Activated CD4-positive, CD25-positive, alpha-beta regulatory T cell (primary cell): Measurements from ENCODE around the gene NEK3.
"Not testable (repeated sequence)": the region's sequence is repeated elsewhere in the genome, so short reads cannot be mapped to it uniquely, and the experiment has no call there.

Source experiments
- DNase-seq, 4 experiments: peaks; one replicate each; lab custom pipeline; 2025; lab: John Stamatoyannopoulos, UW

The NEK3 gene

GRCh38 chr13:52159159-52159982 is at the start of gene NEK3:
Gene NEK3, minus strand, starts transcription at chr13:52159597. Its CDS starts 3,406 bp downstream, at chr13:52156191.
- DNase-seq: peak; percentile 6 to 40 (median 30)

- DNase-seq: not testable (repeated sequence)
Measured at GRCh38 chr13:52208384-52208783, 49.0 kb upstream of the NEK3 start.

- not testable (repeated sequence) for DNase-seq
Measured at GRCh38 chr13:52207896-52208295, 48.5 kb upstream of the NEK3 start.

GRCh38 chr13:52207337-52207736 is 47.9 kb upstream of the NEK3 start:
- not testable (repeated sequence) for DNase-seq

- not testable (repeated sequence) for DNase-seq
Measured at GRCh38 chr13:52204546-52204945, 45.1 kb upstream of the NEK3 start.

- not testable (repeated sequence) for DNase-seq
Measured at GRCh38 chr13:52203864-52204263, 44.5 kb upstream of the NEK3 start.

GRCh38 chr13:52202506-52202905 is 43.1 kb upstream of the NEK3 start:
- DNase-seq: not testable (repeated sequence)

- not testable (repeated sequence) for DNase-seq
Measured at GRCh38 chr13:52201439-52202193, 42.2 kb upstream of the NEK3 start.

- DNase-seq: peak; percentile 5 to 32 (median 18)
Measured at GRCh38 chr13:52195401-52195837, 36.0 kb upstream of the NEK3 start.

GRCh38 chr13:52194184-52194868 is 34.9 kb upstream of the NEK3 start:
- DNase-seq: peak; percentile 64 to 81 (median 72)

GRCh38 chr13:52193587-52194183 is 34.3 kb upstream of the NEK3 start:
- DNase-seq: not testable (repeated sequence)

- DNase-seq: not testable (repeated sequence)
Measured at GRCh38 chr13:52187424-52188187, 28.2 kb upstream of the NEK3 start.

- no peak for DNase-seq
Measured at GRCh38 chr13:52187029-52187423, 27.6 kb upstream of the NEK3 start.

- not testable (repeated sequence) for DNase-seq
Measured at GRCh38 chr13:52181316-52181954, 22.0 kb upstream of the NEK3 start.

- no peak for DNase-seq
Measured at GRCh38 chr13:52179925-52180324, 20.5 kb upstream of the NEK3 start.

GRCh38 chr13:52177276-52177675 is 17.9 kb upstream of the NEK3 start:
- no peak for DNase-seq

- DNase-seq: not testable (repeated sequence)
Measured at GRCh38 chr13:52173970-52174369, 14.6 kb upstream of the NEK3 start.

GRCh38 chr13:52173373-52173772 is 14.0 kb upstream of the NEK3 start:
- DNase-seq: no peak

GRCh38 chr13:52171686-52172085 is 12.3 kb upstream of the NEK3 start:
- not testable (repeated sequence) for DNase-seq

- DNase-seq: not testable (repeated sequence)
Measured at GRCh38 chr13:52170828-52171391, 11.5 kb upstream of the NEK3 start.
